K562 (cell line): ENCODE measurements around the gene GATA5. TPM values are rescaled to one million over a fixed set of nuclear protein-coding genes. Genes with fewer than 3 reads are reported as not detected.

ENCODE experiments used
- ATAC-seq: fragments of 200-7000 bp; cut with Tn5 transposase; 3 replicates; pipeline ENCODE4 v1.9.1; 2020; ENCODE audit warnings: moderate library complexity
- BruUV-seq: library from RNA; stranded (reverse); fragments of 400-500 nt; replicated peaks from 2 replicates; lab custom pipeline; 2021; lab: Mats Ljungman, UMichigan
- CTCF ChIA-PET: fragments of 300-600 bp; formaldehyde crosslinking; extraction: SDS; loops from one replicate; lab custom pipeline; 2021; ENCODE audit warnings: low intra/inter-chr PET ratio; lab: Yijun Ruan, JAX
- POLR2A ChIA-PET: fragments of 300-600, 350-650 bp; sonication (Branson Sonifier 250); formaldehyde crosslinking; extraction: SDS; loops from one replicate; lab custom pipeline; 2021; ENCODE audit warnings: antibody characterized with exemption, inconsistent platforms; lab: Yijun Ruan, JAX
- DNase-seq, 4 experiments: peaks; one replicate each; pipeline versions ENCODE4 v3.0.0 to v3.0.0-alpha.2; 2011 to 2018; ENCODE audit warnings: low spot score in 3 of 4, mixed read lengths in 3 of 4; ENCODE audit errors: extremely low read depth in 1 of 4
- FAIRE-seq: peaks from 2 replicates; lab custom pipeline; 2011; peaks lifted over from hg19 to GRCh38; lab: Jason Lieb, UNC
- H2AFZ ChIP-seq: 2 replicates; pipeline ENCODE4 v1.6.0; 2011; ENCODE audit warnings: low read depth, low read length, control low read depth, inconsistent platforms
- H3K27ac ChIP-seq: fragments of 200-600 bp; 3 replicates; pipeline ENCODE4 v1.8.0; 2011; ENCODE audit warnings: low read depth, mild to moderate bottlenecking, control low read depth, inconsistent platforms, low read length, moderate library complexity, mixed read lengths; ENCODE audit errors: extremely low read depth
- H3K27me3 ChIP-seq, 2 experiments: fragments of 300-600 bp in 1 of 2; 2 replicates in 1 of 2; 3 replicates in 1 of 2; pipeline versions ENCODE4 v1.6.0 to v1.8.0; 2011; ENCODE audit warnings: inconsistent platforms in 2 of 2, low read length in 2 of 2, mild to moderate bottlenecking in 1 of 2, mixed read lengths in 1 of 2, moderate library complexity in 1 of 2; ENCODE audit not compliant: control insufficient read depth in 2 of 2, insufficient read depth in 2 of 2
- H3K36me3 ChIP-seq: fragments of 300-600 bp; 3 replicates; pipeline ENCODE4 v1.8.0; 2011; ENCODE audit warnings: mild to moderate bottlenecking, low read length, inconsistent platforms; ENCODE audit not compliant: control insufficient read depth, insufficient read depth
- H3K4me1 ChIP-seq, 2 experiments: fragments of 200-600 bp in 1 of 2; replicated peaks in 1 of 2; 2 replicates in 1 of 2; 3 replicates in 1 of 2; pipeline versions ENCODE4 v1.5.1 to v1.8.0; 2011; ENCODE audit warnings: inconsistent platforms in 2 of 2, low read length in 2 of 2, mild to moderate bottlenecking in 1 of 2, mixed read lengths in 1 of 2, moderate library complexity in 1 of 2; ENCODE audit not compliant: control insufficient read depth in 2 of 2, insufficient read depth in 2 of 2
- H3K4me2 ChIP-seq: 2 replicates; pipeline ENCODE4 v1.6.1; 2011; ENCODE audit warnings: low read length, control low read depth, inconsistent platforms, mixed read lengths; ENCODE audit not compliant: insufficient read depth
- H3K4me3 ChIP-seq: fragments of 200-600 bp; sonication (generic), shearing (Covaris generic); 2 replicates; pipeline ENCODE4 v1.5.1; 2016; ENCODE audit warnings: control low read depth, inconsistent platforms
- H3K79me2 ChIP-seq: fragments of 200-600 bp; 3 replicates; pipeline ENCODE4 v1.8.0; 2011; ENCODE audit warnings: low read length, inconsistent platforms; ENCODE audit not compliant: control insufficient read depth, insufficient read depth
- H3K9ac ChIP-seq, 2 experiments: 2 replicates each; pipeline versions ENCODE4 v1.6.0 to v1.6.1; 2011; ENCODE audit warnings: low read depth in 2 of 2, low read length in 2 of 2, control low read depth in 1 of 2, inconsistent platforms in 1 of 2, mild to moderate bottlenecking in 1 of 2, mixed read lengths in 1 of 2; ENCODE audit not compliant: insufficient read depth in 1 of 2
- H3K9me1 ChIP-seq: one replicate; pipeline ENCODE4 v1.6.0; 2011; ENCODE audit warnings: inconsistent platforms, mild to moderate bottlenecking, low read length, moderate library complexity; ENCODE audit not compliant: control insufficient read depth, insufficient read depth
- H3K9me3 ChIP-seq: replicated peaks from 2 replicates; pipeline ENCODE4 v1.5.1; 2011; ENCODE audit warnings: low read depth, low read length, inconsistent platforms; ENCODE audit not compliant: control insufficient read depth, insufficient read depth
- H4K20me1 ChIP-seq: replicated peaks from 2 replicates; pipeline ENCODE4 v1.6.1; 2011; ENCODE audit warnings: low read length, inconsistent platforms, mixed read lengths; ENCODE audit not compliant: control insufficient read depth, insufficient read depth
- DLX4 ChIP-seq: fragments of 250-450 bp; sonication (Bioruptor Pico); IDR thresholded peaks from 2 replicates; pipeline ENCODE4 v1.6.1; 2021; ENCODE audit warnings: mild to moderate bottlenecking
- MYBL2 ChIP-seq, 2 experiments: fragments of 450-650 bp in 1 of 2; sonication (generic) in 1 of 2; formaldehyde crosslinking in 1 of 2; IDR thresholded peaks; 2 replicates each; pipeline versions ENCODE4 v1.6.1 to v1.8.1; 2017 to 2022; ENCODE audit warnings: borderline replicate concordance in 1 of 2, inconsistent platforms in 1 of 2, low read depth in 1 of 2, mild to moderate bottlenecking in 1 of 2, missing genetic modification reagents in 1 of 2, moderate library complexity in 1 of 2
- RCOR1 ChIP-seq, 2 experiments: IDR thresholded peaks; 2 replicates each; pipeline ENCODE4 v1.6.1; 2012; ENCODE audit warnings: low read depth in 2 of 2, low read length in 2 of 2, borderline replicate concordance in 1 of 2, improper control_type of control experiment in 1 of 2
- RERE ChIP-seq: sonication (generic); formaldehyde crosslinking; IDR thresholded peaks from 2 replicates; pipeline ENCODE4 v1.8.0; 2023; ENCODE audit warnings: missing genetic modification reagents, mild to moderate bottlenecking, borderline replicate concordance
- RFX1 ChIP-seq: fragments of 450-650 bp; IDR thresholded peaks from 2 replicates; pipeline ENCODE4 v1.6.1; 2016; ENCODE audit warnings: mild to moderate bottlenecking, moderate library complexity
- SMARCA5 ChIP-seq: fragments of 450-650 bp; IDR thresholded peaks from 2 replicates; pipeline ENCODE4 v1.6.1; 2016
- STAG1 ChIP-seq: sonication (generic); formaldehyde crosslinking; IDR thresholded peaks from 2 replicates; pipeline ENCODE4 v1.5.0; 2020; ENCODE audit warnings: missing genetic modification reagents, borderline replicate concordance
- TOE1 ChIP-seq, 2 experiments: fragments of 450-650 bp in 1 of 2; sonication (generic) in 1 of 2; formaldehyde crosslinking in 1 of 2; IDR thresholded peaks; 2 replicates each; pipeline versions ENCODE4 v1.7.1 to v1.8.0; 2016 to 2022; ENCODE audit warnings: borderline replicate concordance in 2 of 2, mild to moderate bottlenecking in 2 of 2, antibody characterized with exemption in 1 of 2, inconsistent platforms in 1 of 2, low read depth in 1 of 2, missing genetic modification reagents in 1 of 2, moderate library complexity in 1 of 2
- ZNF41 ChIP-seq: fragments of 250-450 bp; sonication (Bioruptor Pico); conservative IDR thresholded peaks from 2 replicates; pipeline ENCODE4 v1.4.0; 2020; ENCODE audit warnings: mild to moderate bottlenecking
- ZSCAN29 ChIP-seq: fragments of 450-650 bp; IDR thresholded peaks from 2 replicates; pipeline ENCODE4 v1.6.1; 2017
- WGBS: fragments of 100-300 bp; shearing (Covaris generic); methylation state at CpG from one replicate; pipeline ENCODE4 v1.1.6; 2016; ENCODE audit warnings: low coverage, mixed read lengths; ENCODE audit not compliant: insufficient coverage; ENCODE audit errors: missing lambda C conversion rate; 5-methylcytosine and 5-hydroxymethylcytosine counted together
- in situ Hi-C: fragments of 300-500 bp; cut with MboI; formaldehyde crosslinking; loops from 4 replicates; pipeline ENCODE4 v1.15.0; 2018; ENCODE audit warnings: inconsistent platforms, mixed read lengths
- intact Hi-C: fragments of 100-400 bp; cut with micrococcal nuclease; formaldehyde crosslinking; loops from 2 replicates; pipeline ENCODE4 v1.14.2; 2022
- polyA plus RNA-seq, 8 experiments: library from polyadenylated mRNA; depleted of rRNA in 4 of 8; stranded (reverse) in 5 of 8; unstranded in 3 of 8; fragments of >200 nt; fragmentation: Nextera tagmentation in 2 of 8; fragmentation: Illumina TruSeq in 1 of 8; extraction: Ambion mirVana in 2 of 8; extraction: Trizol in 1 of 8; gene quantifications; 2 replicates each; pipeline versions ENCODE4 v1.2.1 to v1.2.3, GENCODE V29; 2011 to 2014; ENCODE audit warnings: inconsistent platforms in 1 of 8, missing spikeins in 1 of 8
- total RNA-seq, 7 experiments: library from RNA; depleted of rRNA in 6 of 7; stranded (reverse); fragments of >200 nt in 6 of 7; fragmentation: Illumina TruSeq in 2 of 7; extraction: Trizol in 2 of 7; gene quantifications; 2 replicates each; pipeline versions ENCODE4 v1.2.1 to v1.2.3, GENCODE V29; 2011 to 2021; ENCODE audit warnings: low replicate concordance in 1 of 7
- TF ChIP-seq, protein P1 (sequence below): fragments of 450-650 bp; IDR thresholded peaks from 2 replicates; pipeline ENCODE4 v1.6.1; 2017; ENCODE audit warnings: antibody characterized with exemption
- TF ChIP-seq, protein P2 (sequence below): fragments of 450-650 bp; formaldehyde crosslinking; IDR thresholded peaks from 2 replicates; pipeline ENCODE4 v1.4.0; 2020; ENCODE audit warnings: mild to moderate bottlenecking, moderate library complexity

Gene GATA5
- total and polyA plus RNA-seq, 9 of the 15 experiments (the other 6 are each of a cell fraction or from before 2014, with no cell fraction given) = 0.09 to 0.57 (median 0.20) TPM; not detected in 3

- in situ Hi-C loops = loop anchor here (5.0 kb wide), 1 partner anchor 108 kb away; no protein-coding TSS in a partner anchor
- ChIA-PET CTCF (no interaction called here), POLR2A (no interaction called here)
Measured at GRCh38 chr20:62504323-62504722, 28.5 kb upstream of the GATA5 start.

More at GRCh38 chr20:62504323-62504722, 28.5 kb upstream of the GATA5 start:
- WGBS = 66% methylated on average over 4 of the region's 4 CpGs
- Histone ChIP-seq H3K36me3 (no peaks in the 10 kb centered on the region), H3K4me1 (peaks cover 9 to 71% of the 10 kb centered on the region in 2 experiments; a peak in 4 of 5 replicates), H3K9ac (no peak overlapping the region), H4K20me1 (peaks cover 5% of the 10 kb centered on the region; the same call in 1 of the 2 replicates), H3K9me3 (no peaks in the 10 kb centered on the region; the same call in 1 of the 2 replicates), H3K4me3 (no peak overlapping the region), H3K4me2 (no peak overlapping the region), H3K27me3 (no peaks in the 10 kb centered on the region; a peak in 1 of 5 replicates), H3K79me2 (no peaks in the 10 kb centered on the region)
- intact Hi-C loops = no loop called here
- FAIRE-seq (no peak), DNase-seq (no peak), ATAC-seq (no peak)
- no TSS peak for BruUV-seq
- TF ChIP-seq TOE1 (IDR thresholded peaks at IDR 0.05; ENCODE audit: borderline replicate concordance) = no peak
- no peak for TF ChIP-seq TOE1 (CRISPR knock-in tag; IDR thresholded peaks at IDR 0.05; ENCODE audit: borderline replicate concordance, low read depth)
- TF ChIP-seq MYBL2 (IDR thresholded peaks at IDR 0.05; ENCODE audit: low read depth) = no peak
- no peak for TF ChIP-seq MYBL2 (CRISPR knock-in tag; IDR thresholded peaks at IDR 0.05; ENCODE audit: borderline replicate concordance)
- no peak for TF ChIP-seq DLX4 (CRISPR knock-in tag)
- TF ChIP-seq RFX1 = no peak
- no peak for TF ChIP-seq RCOR1 (IDR thresholded peaks at IDR 0.05; ENCODE audit: borderline replicate concordance in 1 of 2, low read depth in 2 of 2, low read length in 2 of 2)
- no peak for TF ChIP-seq STAG1
- no peak for TF ChIP-seq RERE (CRISPR knock-in tag)
- TF ChIP-seq, protein P1, sequence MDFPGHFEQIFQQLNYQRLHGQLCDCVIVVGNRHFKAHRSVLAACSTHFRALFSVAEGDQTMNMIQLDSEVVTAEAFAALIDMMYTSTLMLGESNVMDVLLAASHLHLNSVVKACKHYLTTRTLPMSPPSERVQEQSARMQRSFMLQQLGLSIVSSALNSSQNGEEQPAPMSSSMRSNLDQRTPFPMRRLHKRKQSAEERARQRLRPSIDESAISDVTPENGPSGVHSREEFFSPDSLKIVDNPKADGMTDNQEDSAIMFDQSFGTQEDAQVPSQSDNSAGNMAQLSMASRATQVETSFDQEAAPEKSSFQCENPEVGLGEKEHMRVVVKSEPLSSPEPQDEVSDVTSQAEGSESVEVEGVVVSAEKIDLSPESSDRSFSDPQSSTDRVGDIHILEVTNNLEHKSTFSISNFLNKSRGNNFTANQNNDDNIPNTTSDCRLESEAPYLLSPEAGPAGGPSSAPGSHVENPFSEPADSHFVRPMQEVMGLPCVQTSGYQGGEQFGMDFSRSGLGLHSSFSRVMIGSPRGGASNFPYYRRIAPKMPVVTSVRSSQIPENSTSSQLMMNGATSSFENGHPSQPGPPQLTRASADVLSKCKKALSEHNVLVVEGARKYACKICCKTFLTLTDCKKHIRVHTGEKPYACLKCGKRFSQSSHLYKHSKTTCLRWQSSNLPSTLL = no peak
- TF ChIP-seq, protein P2, sequence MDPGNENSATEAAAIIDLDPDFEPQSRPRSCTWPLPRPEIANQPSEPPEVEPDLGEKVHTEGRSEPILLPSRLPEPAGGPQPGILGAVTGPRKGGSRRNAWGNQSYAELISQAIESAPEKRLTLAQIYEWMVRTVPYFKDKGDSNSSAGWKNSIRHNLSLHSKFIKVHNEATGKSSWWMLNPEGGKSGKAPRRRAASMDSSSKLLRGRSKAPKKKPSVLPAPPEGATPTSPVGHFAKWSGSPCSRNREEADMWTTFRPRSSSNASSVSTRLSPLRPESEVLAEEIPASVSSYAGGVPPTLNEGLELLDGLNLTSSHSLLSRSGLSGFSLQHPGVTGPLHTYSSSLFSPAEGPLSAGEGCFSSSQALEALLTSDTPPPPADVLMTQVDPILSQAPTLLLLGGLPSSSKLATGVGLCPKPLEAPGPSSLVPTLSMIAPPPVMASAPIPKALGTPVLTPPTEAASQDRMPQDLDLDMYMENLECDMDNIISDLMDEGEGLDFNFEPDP = no peak
- no peak for TF ChIP-seq SMARCA5
- TF ChIP-seq ZNF41 (CRISPR knock-in tag) = no peak
- TF ChIP-seq ZSCAN29 = no peak
- TF ChIP-seq, all 486 proteins: peak for 0
- Histone ChIP-seq H3K9me1 (no peaks in the 10 kb centered on the region), H2AFZ (no peak overlapping the region), H3K27ac (no peak overlapping the region)
